Esophagus (tissue), 2 donors: Measurements from ENCODE around the gene STAP1. TPM values are rescaled to one million over a fixed set of nuclear protein-coding genes. Genes with fewer than 3 reads are reported as not detected.
"Not testable (repeated sequence)": the region's sequence is repeated elsewhere in the genome, so short reads cannot be mapped to it uniquely, and the experiment has no call there.

Experiments used
- H3K27ac ChIP-seq, 2 donors: one replicate each; pipeline ENCODE4 v1.5.1; 2013; ENCODE audit warnings: low read depth in 2 of 2, mild to moderate bottlenecking in 2 of 2, inconsistent platforms in 1 of 2, low read length in 1 of 2, moderate library complexity in 1 of 2
- H3K27me3 ChIP-seq, 2 donors: one replicate each; pipeline ENCODE4 v1.6.1; 2013; ENCODE audit warnings: low read length in 2 of 2, control low read depth in 1 of 2, mild to moderate bottlenecking in 1 of 2; ENCODE audit not compliant: insufficient read depth in 2 of 2, control insufficient read depth in 1 of 2
- H3K36me3 ChIP-seq, 2 donors: one replicate each; pipeline ENCODE4 v1.6.1; 2013; ENCODE audit warnings: low read length in 1 of 2; ENCODE audit not compliant: control insufficient read depth in 2 of 2, insufficient read depth in 2 of 2
- H3K4me1 ChIP-seq, 2 donors: one replicate each; pipeline ENCODE4 v1.6.1; 2013; ENCODE audit warnings: low read length in 1 of 2; ENCODE audit not compliant: control insufficient read depth in 2 of 2, insufficient read depth in 2 of 2
- H3K4me3 ChIP-seq, 2 donors: one replicate each; pipeline ENCODE4 v1.5.1; 2013; ENCODE audit warnings: low read length in 2 of 2, mild to moderate bottlenecking in 2 of 2, low read depth in 1 of 2, moderate library complexity in 1 of 2
- H3K9me3 ChIP-seq, 2 donors: one replicate each; pipeline ENCODE4 v1.6.1; 2013; ENCODE audit warnings: mild to moderate bottlenecking in 2 of 2, low read depth in 1 of 2, low read length in 1 of 2, moderate library complexity in 1 of 2; ENCODE audit not compliant: control insufficient read depth in 2 of 2, insufficient read depth in 1 of 2
- WGBS, 2 donors: extraction: QIAGEN DNeasy Blood & Tissue Kit; methylation state at CpG; one replicate each; pipeline ENCODE4 v1.1.7; 2013; 5-methylcytosine and 5-hydroxymethylcytosine counted together
- polyA plus RNA-seq, 2 donors: library from polyadenylated mRNA; stranded (reverse); fragments of 200-250 nt; gene quantifications; one replicate each; pipeline ENCODE4 v1.2.3, GENCODE V29; 2013
- donor health status: healthy with polysubstance abuse.
- donor health status: Bipolar disorder and iron deficiency.

The STAP1 gene
- polyA plus RNA-seq, 2 donors: 0.04 to 0.12 TPM

DNA sequence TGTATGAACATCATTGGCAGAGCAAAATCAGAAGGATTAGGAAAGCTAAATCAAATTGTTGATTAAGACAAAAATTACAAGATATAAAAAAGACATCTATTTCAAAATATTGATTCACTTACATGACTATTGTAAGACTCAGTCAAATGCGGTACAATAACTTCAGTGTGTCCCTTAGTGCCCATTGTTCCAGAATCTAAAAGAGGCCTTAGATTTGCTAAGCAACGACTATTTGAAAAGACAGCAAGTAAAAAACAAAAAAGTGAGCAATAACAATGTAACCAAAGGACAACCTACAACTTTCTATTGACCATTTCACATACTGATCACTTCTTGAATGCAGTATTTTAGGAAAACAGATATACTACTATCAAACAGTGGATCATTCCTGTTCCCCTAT, 76.8 kb downstream of the STAP1 start:
- Histone ChIP-seq H3K4me1 (no peaks in the 10 kb centered on the region), H3K9me3 (no peaks in the 10 kb centered on the region), H3K36me3 (peaks cover 3 to 4% of the 10 kb centered on the region in 2 donors), H3K4me3 (no peak overlapping the region), H3K27ac (no peak overlapping the region), H3K27me3 (no peaks in the 10 kb centered on the region)
- WGBS, 2 donors: 87 to 97% methylated on average over 2 of the region's 2 CpGs

DNA sequence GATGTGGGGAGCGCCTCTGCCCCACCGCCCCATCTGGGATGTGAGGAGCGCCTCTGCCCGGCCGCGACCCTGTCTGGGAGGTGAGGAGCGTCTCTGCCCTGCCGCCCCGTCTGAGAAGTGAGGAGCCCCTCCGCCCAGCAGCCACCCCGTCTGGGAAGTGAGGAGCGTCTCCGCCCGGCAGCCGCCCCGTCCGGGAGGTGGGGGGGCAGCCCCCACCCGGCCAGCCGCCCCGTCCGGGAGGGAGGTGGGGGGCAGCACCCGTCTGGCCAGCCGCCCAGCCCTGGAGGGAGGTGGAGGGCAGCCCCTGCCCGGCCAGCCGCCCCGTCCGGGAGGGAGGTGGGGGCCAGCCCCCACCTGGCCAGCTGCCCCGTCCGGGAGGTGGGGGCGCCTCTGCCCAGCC, 78.5 kb downstream of the STAP1 start:
- H3K27me3 ChIP-seq, H3K4me3 ChIP-seq, H3K4me1 ChIP-seq, H3K27ac ChIP-seq, H3K9me3 ChIP-seq, H3K36me3 ChIP-seq: not testable (repeated sequence)
- 94 to 95% methylated on average over 20 to 30 of the region's 30 CpGs for WGBS, 2 donors

DNA sequence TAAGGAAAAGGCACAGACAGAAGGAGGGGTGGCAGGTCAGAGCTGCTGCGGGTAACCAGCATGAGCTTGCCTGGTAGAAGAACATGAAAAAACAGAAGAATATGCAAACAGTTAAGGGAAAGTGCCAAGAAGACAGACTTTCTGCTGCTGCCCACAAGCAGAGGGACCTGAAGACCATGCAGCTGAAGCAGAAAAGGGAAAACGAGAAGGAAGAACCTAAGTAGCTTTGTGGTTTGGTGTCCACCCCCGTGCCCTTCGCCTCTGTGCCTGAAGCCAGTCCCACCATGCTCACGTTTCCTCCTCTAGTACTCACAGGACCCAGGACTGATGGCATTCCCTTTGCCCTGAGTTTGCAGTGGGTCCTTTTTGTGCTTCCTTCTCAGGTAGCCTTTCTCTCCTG, 79.6 kb downstream of the STAP1 start:
- H3K36me3 ChIP-seq: peaks cover 3 to 4% of the 10 kb centered on the region in 2 donors
- 92% methylated on average over 5 of the region's 5 CpGs for WGBS, 2 donors
- no peaks in the 10 kb centered on the region for H3K4me1 ChIP-seq
- no peak overlapping the region for H3K27ac ChIP-seq
- H3K9me3 ChIP-seq: no peaks in the 10 kb centered on the region
- no peaks in the 10 kb centered on the region for H3K27me3 ChIP-seq
- H3K4me3 ChIP-seq: no peak overlapping the region

DNA sequence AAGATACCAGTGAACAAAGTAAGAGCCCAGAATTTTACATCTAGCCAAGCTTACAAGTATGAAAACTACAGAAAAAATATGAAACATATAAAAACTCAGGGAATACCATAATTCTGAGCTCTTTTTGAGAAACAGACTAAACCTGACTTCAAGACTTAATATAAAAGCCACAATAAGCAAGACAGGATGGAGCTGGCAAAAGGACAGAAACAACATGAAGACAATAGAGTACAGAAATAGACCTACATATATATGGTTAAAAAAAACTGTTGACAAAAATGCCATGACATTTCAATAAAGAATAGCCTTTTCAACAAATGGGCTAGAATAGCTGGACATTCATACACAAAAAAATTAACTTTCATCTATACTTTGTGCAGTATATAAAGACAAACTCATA, 93.0 kb downstream of the STAP1 start:
- Histone ChIP-seq H3K4me3 (no peak overlapping the region), H3K27ac (no peak overlapping the region), H3K27me3 (no peaks in the 10 kb centered on the region), H3K36me3 (peaks cover 0 to 6% of the 10 kb centered on the region in 2 donors), H3K4me1 (no peaks in the 10 kb centered on the region), H3K9me3 (no peaks in the 10 kb centered on the region)

Other genes with a start within 250 kb of the STAP1 start
- gene CENPC, start 13.2 kb upstream of the STAP1 start, polyA plus RNA-seq: 1 to 10 TPM; 4.7 to 6.2 TPM
- gene UBA6, start 142.4 kb downstream of the STAP1 start, polyA plus RNA-seq: 10 to 100 TPM in 1 of 2 donors, 1 to 10 TPM in 1; 8.1 to 10.2 TPM
- under 1 TPM; 0.10 to 0.22 TPM for gene GNRHR, start 195.7 kb downstream of the STAP1 start, polyA plus RNA-seq